HG02981 (cell line): Measurements from ENCODE around the gene GLS.
"Not testable (repeated sequence)": the region's sequence is repeated elsewhere in the genome, so short reads cannot be mapped to it uniquely, and the experiment has no call there.

Experiments used
- ATAC-seq: cut with Tn5 transposase; IDR thresholded peaks from one replicate; pipeline ENCODE4 v1.9.1; 2021; ENCODE audit warnings: mild to moderate bottlenecking, moderate library complexity; ENCODE audit not compliant: unreplicated experiment

GLS gene

GRCh38 chr2:190986221-190986953, 105.8 kb downstream of the GLS start:
- no peak for ATAC-seq

- ATAC-seq, result no peak
Measured at GRCh38 chr2:190987116-190987515, 106.5 kb downstream of the GLS start.

DNA sequence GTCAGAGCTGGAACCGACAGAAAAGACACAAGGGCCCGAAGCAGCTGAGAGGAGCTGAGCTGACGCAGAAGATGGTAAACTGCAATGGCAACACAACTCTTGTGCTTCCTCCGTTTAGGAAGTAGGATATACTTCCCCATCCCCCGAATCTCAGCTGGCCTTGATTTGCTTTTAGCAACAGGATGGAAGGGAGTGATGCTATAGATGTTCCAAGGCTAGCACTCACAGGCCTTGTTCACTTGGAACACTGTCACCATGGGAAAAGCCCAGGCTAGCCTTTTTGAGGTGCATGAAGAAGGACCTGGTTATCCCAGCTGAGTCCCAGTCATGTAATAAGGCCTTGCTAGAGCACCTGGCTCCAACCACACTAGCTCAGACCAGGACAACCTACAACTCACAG, 107.3 kb downstream of the GLS start:
- ATAC-seq, result no peak

DNA sequence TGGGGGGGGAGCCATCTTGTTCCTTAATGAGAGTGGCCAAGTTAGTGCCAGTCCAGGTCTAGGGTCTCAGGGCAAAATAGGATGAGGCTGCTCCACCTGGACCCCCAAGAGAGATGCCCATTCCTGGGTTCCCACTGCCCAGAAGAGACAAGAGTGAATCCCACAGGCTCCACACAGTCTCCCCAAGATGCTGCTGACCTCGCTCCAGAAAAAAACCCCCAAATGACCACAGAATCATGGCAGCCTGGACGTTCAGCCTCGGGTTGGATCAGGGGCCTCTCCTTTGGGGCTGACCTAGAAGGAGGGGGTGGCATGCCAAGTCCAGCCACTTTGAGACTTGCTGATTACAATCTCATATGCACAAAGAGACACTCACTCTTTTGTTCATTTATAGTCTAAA, 108.3 kb downstream of the GLS start:
- ATAC-seq, result no peak

DNA sequence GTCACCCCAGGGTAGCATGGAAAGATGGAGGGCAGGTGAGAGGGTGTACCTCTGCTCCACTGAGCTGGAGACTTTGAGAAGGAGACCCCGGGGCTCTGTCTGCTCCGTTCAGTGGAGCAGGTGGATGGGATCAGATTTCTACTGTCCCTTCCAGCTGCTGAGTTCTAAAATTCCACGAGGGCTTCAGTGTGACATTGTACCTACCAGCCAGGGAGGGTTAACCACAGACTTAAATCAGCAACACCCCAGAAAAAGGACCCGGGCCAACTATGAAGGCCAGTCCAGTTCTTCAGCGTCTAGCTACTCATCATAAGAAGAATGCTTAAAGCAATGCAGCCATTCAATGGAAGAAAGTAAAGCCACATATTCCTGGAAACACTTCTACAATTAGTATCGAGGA, 109.5 kb downstream of the GLS start:
- no peak for ATAC-seq

GRCh38 chr2:190993292-190993643, 112.6 kb downstream of the GLS start:
- no peak for ATAC-seq

DNA sequence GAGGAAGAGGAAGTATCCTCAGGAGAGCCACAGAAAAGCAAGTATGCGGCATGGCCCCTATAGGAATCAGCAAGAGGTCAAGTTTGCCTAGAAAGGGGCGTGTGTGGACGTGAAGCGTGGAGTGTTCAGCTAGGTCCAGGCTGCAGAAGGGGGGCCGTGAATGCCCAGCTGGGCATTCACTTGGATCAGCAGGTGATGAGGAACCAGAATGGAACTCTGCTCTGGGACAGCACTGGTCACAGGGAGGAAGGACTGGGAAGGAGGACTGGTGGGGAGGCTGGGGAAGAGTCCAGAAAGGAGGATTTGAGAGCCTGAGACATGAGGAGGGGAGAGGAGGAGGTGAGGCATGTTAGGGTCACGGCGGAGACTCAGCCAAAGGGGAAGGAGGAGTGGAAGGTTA, 113.5 kb downstream of the GLS start:
- ATAC-seq, result no peak

GRCh38 chr2:190995315-190995714, 114.7 kb downstream of the GLS start:
- ATAC-seq, result not testable (repeated sequence)

DNA sequence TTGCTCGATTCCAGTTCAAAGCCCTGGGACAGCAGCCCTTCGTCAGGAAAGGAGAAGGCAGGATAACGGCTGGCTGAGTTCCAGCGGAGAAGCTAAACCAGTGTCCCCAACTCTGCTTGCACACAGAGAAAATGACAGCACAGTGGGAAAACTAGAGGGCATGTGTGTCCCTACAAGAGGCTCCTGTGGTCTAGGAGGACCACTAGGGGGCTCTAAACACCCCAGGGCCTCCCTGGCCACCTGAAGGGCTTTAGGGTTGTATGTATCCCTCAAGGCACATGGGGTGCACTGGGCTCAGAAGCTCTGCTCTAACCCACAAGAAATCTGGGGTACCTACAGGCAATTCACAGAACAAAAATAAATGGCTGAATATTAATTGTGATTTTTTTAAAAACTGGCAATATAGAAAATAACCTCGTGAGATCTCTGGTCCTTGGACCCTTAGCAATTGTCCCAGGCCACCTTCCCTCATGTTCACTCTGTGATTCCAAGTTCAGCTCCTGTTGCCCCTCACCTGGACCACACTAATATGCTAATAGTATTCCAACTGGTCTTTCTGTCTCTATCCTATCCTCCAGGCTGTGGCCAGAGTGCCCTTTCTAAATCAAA, 115.8 kb downstream of the GLS start:
- ATAC-seq, result peak; percentile 56

DNA sequence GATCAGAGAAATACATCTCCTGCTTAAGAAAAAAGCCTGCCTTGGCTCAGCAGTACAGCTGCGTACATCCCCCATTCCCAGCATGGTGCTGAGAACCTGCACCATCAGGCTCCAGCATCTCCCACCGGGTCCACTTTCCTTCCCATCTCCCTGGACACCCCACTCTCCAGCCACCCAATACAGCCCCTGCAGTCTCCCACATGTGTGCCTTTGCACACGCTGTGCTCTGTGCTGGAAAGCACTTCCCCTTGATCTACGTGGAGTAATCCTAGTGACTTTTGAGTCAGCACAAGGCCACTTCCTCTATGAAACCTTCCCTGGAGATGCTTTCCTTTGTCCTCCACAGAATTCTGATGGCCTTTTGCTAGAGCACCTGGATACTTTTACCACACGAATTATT, 116.3 kb downstream of the GLS start:
- no peak for ATAC-seq

DNA sequence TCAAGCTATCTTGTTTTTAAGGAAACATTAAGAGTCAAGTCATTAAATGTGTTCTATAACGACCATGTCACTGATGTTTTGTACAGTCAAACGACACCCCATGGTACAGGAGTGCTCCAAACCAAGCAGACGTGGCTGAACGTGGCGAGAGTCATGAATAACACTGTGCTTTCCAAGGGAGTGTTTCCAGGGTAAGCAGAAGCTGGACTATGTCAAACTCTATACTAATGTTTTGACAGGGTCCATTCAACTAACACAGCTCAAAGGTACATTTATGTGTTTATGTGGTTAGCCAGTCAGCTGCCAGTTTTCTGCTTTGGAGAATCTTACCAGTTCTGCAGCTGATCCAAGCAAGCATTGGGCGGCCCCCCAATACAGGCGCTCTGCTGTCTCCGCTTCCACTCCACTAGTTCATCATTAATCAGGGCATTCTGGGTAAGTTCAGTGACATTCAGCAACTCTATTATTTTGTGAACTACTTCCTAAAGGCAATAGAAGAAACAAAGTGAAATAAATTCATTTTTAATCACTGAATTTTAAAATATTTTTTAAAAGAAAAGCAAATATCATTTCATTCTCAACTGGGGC, 117.0 kb downstream of the GLS start:
- ATAC-seq, result no peak

DNA sequence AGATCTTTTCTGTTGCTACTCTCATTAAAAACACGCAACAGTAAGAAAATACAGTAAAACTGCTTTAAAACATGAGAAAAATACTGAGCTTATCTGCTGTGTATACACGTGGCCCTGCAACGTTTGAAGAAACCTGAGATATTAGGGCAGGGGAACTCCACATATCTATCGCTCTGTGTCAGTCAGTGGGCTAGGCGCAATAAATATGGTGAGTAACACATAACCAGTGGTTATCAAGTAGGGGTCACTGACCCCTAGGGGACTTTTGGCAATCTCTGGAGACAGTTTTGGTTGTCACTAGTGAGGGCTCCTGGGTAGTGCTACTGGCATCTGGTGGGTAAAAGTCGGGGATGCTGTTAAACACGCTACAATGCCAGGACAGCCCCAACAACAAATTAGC, 118.4 kb downstream of the GLS start:
- ATAC-seq, result no peak

GRCh38 chr2:190999949-191000665, 119.5 kb downstream of the GLS start:
- ATAC-seq, result no peak

GRCh38 chr2:191001032-191001431, 120.4 kb downstream of the GLS start:
- ATAC-seq, result no peak

DNA sequence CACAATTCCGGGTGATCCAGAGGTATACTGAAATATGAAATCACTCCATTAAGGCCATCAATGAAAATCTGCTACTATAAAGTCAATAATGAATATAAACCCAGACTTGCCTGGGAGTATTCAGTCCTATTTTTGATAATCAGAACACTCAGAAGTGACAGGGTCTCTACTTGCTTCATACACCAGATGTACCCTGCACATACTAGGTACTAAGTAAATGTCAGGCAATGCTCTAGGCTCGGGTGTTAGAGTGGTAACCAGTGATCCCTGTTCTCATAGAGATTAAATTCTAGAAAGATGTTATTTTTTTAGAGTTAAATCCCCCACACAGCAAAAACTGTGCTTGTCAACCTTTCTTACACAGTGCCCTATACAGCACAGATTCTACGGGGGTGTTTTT, 121.0 kb downstream of the GLS start:
- no peak for ATAC-seq

DNA sequence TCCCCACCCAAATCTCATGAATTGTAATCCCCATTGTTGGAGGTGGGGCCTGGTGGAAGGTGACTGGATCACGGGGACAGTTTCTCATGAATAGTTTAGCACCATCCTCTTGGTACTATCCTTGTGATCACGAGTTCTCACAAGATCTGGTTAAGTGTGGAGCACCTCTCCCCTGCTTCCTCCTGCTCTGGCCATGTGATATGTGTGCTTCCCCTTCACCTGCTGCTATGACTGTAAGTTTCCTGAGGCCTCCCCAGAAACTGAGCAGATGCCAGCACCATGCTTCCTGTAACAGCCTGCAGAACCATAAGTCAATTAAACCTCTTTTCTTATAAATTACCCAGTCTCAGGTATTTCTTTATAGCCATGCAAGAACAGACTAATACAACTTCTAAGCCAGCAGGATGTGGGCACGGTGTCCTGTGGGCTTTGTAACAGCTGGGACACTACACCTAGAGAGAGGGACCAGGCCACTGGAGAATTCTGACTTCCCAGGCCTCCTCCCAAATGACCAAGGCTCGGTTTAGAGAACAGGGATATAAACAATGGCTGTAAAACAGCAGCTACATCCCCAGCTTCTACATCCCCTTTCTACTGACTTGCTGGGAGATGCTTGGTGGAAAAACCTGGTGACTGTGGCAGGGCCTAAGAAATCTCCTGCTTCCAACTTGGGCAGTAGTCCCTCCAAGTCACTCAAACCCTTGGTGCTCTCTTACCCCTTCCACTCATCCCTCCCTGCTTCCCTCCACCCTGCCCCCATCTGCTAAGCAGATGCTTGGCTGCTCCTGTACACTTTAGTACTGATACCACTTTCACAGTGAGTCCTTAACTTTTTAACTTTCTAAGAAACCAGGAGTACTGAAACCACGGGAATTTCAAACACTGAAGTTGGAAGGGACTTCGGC, 123.0 kb downstream of the GLS start:
- ATAC-seq, result no peak

- ATAC-seq, result no peak
Measured at GRCh38 chr2:191006297-191006696, 125.7 kb downstream of the GLS start.

DNA sequence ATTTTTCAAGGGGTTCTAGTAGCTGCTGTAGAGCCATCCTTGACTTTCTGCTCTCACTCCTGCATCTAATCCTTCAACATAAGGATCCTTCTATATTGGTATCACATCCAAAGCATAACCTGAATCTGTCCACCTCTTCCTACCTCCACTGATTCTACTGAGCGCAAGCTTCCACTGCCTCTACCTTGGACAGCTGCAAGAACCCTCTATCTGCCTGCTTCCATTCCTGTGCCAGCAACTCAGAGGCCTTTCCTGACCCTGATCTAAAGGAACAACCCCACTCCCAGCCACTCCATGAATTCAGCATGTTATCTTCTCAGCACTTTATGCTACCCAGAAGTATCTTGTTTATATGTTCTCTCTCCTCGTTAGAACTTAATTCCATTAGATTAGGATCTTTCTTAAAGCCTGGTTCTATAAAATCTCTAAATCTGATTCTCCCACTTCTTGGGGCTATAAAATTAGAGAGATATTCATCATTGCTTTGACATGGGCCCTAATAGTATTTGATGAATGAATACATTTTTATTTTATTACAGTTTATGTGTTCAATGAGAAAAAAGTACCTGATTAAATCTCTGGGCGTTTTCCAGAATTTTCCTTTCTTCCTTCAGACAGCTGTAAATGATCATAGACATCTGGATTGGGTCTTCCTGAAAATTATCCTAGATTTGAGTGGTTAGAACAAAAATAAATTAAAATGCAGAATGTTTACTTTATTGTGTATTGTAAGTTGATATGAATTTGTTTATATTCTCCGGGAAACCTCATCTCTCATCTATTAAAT, 126.6 kb downstream of the GLS start:
- no peak for ATAC-seq

DNA sequence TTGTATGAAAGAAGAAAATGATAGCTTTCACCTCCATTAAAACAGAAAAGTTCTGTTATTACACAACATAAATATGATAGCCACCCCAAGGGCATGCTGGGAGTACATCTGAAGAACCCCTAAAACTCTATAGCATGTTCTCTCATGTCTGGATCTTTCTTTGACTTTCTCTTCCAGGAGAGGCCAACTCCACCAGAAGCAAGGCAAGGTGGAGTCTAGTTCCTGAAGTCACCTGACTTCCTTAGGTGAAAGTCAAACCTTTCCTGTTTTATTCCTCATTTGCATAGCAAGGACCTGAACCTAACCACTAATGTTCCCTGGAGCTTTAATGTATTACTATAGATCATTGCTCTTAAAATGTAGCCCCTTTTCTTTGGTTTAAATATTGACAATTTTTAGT, 127.7 kb downstream of the GLS start:
- no peak for ATAC-seq
